OCI-LY3 (cell line): ENCODE measurements around the gene HLF.

ENCODE experiments used
- H2AFZ ChIP-seq: fragments of 200-600, 300-600 bp; shearing (Covaris generic); 2 replicates; pipeline ENCODE4 v1.6.0; 2014; ENCODE audit warnings: antibody characterized with exemption, low read depth, low read length
- H3K27ac ChIP-seq: fragments of 200-600, 300-600 bp; sonication (generic); 2 replicates; pipeline ENCODE4 v1.5.1; 2014; ENCODE audit warnings: mild to moderate bottlenecking, low read length, moderate library complexity, mixed read lengths
- H3K27me3 ChIP-seq: fragments of 200-600, 300-600 bp; sonication (generic); 2 replicates; pipeline ENCODE4 v1.6.1; 2014; ENCODE audit warnings: low read depth, low read length, mixed read lengths
- H3K36me3 ChIP-seq: fragments of 200-600, 300-600 bp; sonication (generic); replicated peaks from 2 replicates; pipeline ENCODE3; 2014; ENCODE audit warnings: low read depth, low read length, mixed read lengths
- H3K4me1 ChIP-seq: fragments of 300-600, 200-600 bp; sonication (generic); 2 replicates; pipeline ENCODE4 v1.6.1; 2014; ENCODE audit warnings: low read length, mixed read lengths
- H3K4me2 ChIP-seq: fragments of 200-600, 300-600 bp; sonication (generic); 2 replicates; pipeline ENCODE4 v1.6.1; 2014; ENCODE audit warnings: low read length, mixed read lengths
- H3K4me3 ChIP-seq: fragments of 300-600, 200-600 bp; sonication (generic); 2 replicates; pipeline ENCODE4 v1.5.1; 2014; ENCODE audit warnings: antibody characterized with exemption, mild to moderate bottlenecking, low read length, moderate library complexity
- H3K79me2 ChIP-seq: fragments of 300-600, 200-600 bp; shearing (Covaris generic); 2 replicates; pipeline ENCODE4 v1.6.1; 2014; ENCODE audit warnings: mild to moderate bottlenecking, low read length, mixed read lengths
- H3K9ac ChIP-seq: fragments of 300-600, 200-600 bp; shearing (Covaris generic); 2 replicates; pipeline ENCODE4 v1.6.0; 2014; ENCODE audit warnings: mild to moderate bottlenecking, low read length, moderate library complexity
- H3K9me3 ChIP-seq: fragments of 200-600, 300-600 bp; shearing (Covaris generic); 2 replicates; pipeline ENCODE4 v1.6.1; 2014; ENCODE audit warnings: low read length, mixed read lengths; ENCODE audit not compliant: insufficient read depth
- H4K20me1 ChIP-seq: fragments of 200-600, 300-600 bp; sonication (generic); 2 replicates; pipeline ENCODE4 v1.6.1; 2016; ENCODE audit warnings: low read length, mixed read lengths; ENCODE audit not compliant: insufficient read depth
- EZH2phosphoT487 ChIP-seq: fragments of 200-600 bp; shearing (Covaris generic); IDR thresholded peaks from 2 replicates; pipeline ENCODE4 v1.6.1; 2018; ENCODE audit warnings: antibody characterized with exemption, mixed run types, low read depth
- TF ChIP-seq, protein P1 (sequence below): fragments of 200-600, 300-600 bp; sonication (generic); IDR thresholded peaks from 2 replicates; pipeline ENCODE4 v1.5.1; 2014; ENCODE audit warnings: antibody characterized with exemption, low read length, low read depth

HLF gene

GRCh38 chr17:55284944-55285339, 20.2 kb downstream of the HLF start:
- peaks cover 19% of the 10 kb centered on the region for H3K4me1 ChIP-seq
- no peak overlapping the region for H3K4me2 ChIP-seq
- H3K9ac ChIP-seq = no peak overlapping the region
- 0 out of 2 replicates have a peak, but pooled peaks cover 3% of the 10 kb centered on the region for H4K20me1 ChIP-seq
- H3K9me3 ChIP-seq = no peaks in the 10 kb centered on the region
- peaks cover 56% of the 10 kb centered on the region for H3K79me2 ChIP-seq
- no peaks in the 10 kb centered on the region for H3K27me3 ChIP-seq
- H3K4me3 ChIP-seq = no peak overlapping the region
- no peak overlapping the region for H3K27ac ChIP-seq
- no peak overlapping the region for H2AFZ ChIP-seq
- peaks cover 14% of the 10 kb centered on the region for H3K36me3 ChIP-seq
- TF ChIP-seq, protein P1, sequence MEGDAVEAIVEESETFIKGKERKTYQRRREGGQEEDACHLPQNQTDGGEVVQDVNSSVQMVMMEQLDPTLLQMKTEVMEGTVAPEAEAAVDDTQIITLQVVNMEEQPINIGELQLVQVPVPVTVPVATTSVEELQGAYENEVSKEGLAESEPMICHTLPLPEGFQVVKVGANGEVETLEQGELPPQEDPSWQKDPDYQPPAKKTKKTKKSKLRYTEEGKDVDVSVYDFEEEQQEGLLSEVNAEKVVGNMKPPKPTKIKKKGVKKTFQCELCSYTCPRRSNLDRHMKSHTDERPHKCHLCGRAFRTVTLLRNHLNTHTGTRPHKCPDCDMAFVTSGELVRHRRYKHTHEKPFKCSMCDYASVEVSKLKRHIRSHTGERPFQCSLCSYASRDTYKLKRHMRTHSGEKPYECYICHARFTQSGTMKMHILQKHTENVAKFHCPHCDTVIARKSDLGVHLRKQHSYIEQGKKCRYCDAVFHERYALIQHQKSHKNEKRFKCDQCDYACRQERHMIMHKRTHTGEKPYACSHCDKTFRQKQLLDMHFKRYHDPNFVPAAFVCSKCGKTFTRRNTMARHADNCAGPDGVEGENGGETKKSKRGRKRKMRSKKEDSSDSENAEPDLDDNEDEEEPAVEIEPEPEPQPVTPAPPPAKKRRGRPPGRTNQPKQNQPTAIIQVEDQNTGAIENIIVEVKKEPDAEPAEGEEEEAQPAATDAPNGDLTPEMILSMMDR = no peak
- no peak for TF ChIP-seq EZH2phosphoT487

DNA sequence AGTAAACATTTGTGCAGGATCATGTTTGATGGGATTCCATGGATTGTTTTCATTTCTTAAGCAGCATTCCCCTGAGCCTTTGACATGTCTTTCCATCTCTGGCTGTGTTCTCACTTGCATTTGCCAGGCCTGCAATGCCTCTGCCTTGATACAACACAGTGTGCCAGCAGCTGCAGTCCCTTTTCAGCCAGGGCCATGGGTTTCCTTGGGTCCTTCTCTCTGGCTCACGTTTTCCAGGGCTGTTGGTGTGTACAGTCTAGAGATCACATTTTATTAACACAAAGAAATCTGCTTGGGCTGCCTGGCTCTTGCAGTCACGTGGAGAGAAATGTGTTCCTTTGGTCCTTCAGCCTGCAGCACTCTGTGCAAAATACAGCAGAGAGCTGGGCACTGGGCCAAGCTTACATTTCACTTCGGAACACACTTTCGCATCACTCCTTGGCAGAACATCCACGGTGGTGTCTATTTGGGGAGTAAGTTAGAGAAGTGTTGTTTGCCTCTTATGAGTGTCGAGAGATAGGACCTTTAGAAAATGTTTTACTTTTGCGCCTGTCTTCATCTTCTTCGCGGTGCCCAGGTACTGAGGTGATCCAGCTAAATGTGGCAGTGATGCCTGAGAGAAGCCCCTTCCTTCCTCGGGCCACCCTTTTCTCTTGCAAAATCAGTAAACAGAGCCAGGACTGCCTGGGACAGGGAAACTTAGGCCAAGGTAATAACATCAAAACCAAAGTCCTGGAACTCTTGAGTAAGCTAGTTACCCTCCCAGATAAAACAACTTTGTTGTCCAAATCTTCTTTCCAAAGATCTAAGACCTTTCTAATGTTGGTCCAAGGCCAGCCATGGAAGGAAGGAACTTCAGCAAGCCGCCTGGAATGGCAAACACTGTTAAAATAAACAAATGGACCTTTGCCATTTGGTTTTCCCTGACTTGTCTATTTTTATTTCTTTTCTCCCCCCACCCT, 20.9 kb downstream of the HLF start:
- Histone ChIP-seq H3K79me2 (peaks cover 51% of the 10 kb centered on the region), H3K4me2 (0 out of 2 replicates have a peak overlapping the region, but pooled peaks have one; percentile 3), H3K36me3 (peaks cover 14% of the 10 kb centered on the region), H2AFZ (no peak overlapping the region), H3K4me1 (peaks cover 25% of the 10 kb centered on the region), H3K9me3 (no peaks in the 10 kb centered on the region), H3K9ac (no peak overlapping the region), H4K20me1 (0 out of 2 replicates have a peak, but pooled peaks cover 3% of the 10 kb centered on the region), H3K4me3 (no peak overlapping the region), H3K27me3 (no peaks in the 10 kb centered on the region), H3K27ac (no peak overlapping the region)
- TF ChIP-seq EZH2phosphoT487 = no peak
- TF ChIP-seq, protein P1 = no peak

- Histone ChIP-seq H3K36me3 (peaks cover 22% of the 10 kb centered on the region), H4K20me1 (0 out of 2 replicates have a peak, but pooled peaks cover 3% of the 10 kb centered on the region), H3K4me2 (peak overlapping the region; percentile 3; the same call in 1 of the 2 replicates), H2AFZ (no peak overlapping the region), H3K27me3 (no peaks in the 10 kb centered on the region), H3K27ac (no peak overlapping the region), H3K9ac (no peak overlapping the region), H3K79me2 (peaks cover 51% of the 10 kb centered on the region), H3K9me3 (peaks cover 4% of the 10 kb centered on the region; the same call in 1 of the 2 replicates), H3K4me3 (no peak overlapping the region), H3K4me1 (peaks cover 28% of the 10 kb centered on the region)
- TF ChIP-seq, protein P1 = no peak
- TF ChIP-seq EZH2phosphoT487 = no peak
Measured at GRCh38 chr17:55286681-55287589, 22.2 kb downstream of the HLF start.
